Myometrial cell (primary cell): ENCODE data around the gene C21orf91. TPM values are rescaled to one million over a fixed set of nuclear protein-coding genes. Genes with fewer than 3 reads are reported as not detected.

Experiments used
- total RNA-seq: library from RNA; depleted of rRNA; stranded (reverse); fragments of >200 nt; gene quantifications from 2 replicates; pipeline ENCODE4 v1.2.3, GENCODE V29; 2015

Gene C21orf91
- 4.3 and 7.2 TPM in 2 replicates for total RNA-seq

GRCh38 chr21:17819114-17819876, at the start of gene C21orf91:
TSS of gene C21orf91 (minus strand) at chr21:17819356. CDS start at chr21:17818318, 1,038 bp downstream.

Other genes starting within 250 kb of the C21orf91 start
- 36.7 and 41.5 TPM in 2 replicates for gene BTG3, start 206.5 kb downstream of the C21orf91 start, total RNA-seq